Kidney tubule cell (primary cell): ENCODE measurements around the gene IL1RN.
"Not testable (repeated sequence)": the region's sequence is repeated elsewhere in the genome, so short reads cannot be mapped to it uniquely, and the experiment has no call there.

ENCODE experiments used
- DNase-seq: peaks from one replicate; pipeline ENCODE4 v3.0.0-alpha.2; 2018; ENCODE audit warnings: low spot score

The IL1RN gene

GRCh38 chr2:113126845-113127645 lies at the start of gene IL1RN:
Gene IL1RN, plus strand, starts transcription at chr2:113127598. Its CDS starts 27 bp downstream, at chr2:113127625.
- DNase-seq, result no peak

- DNase-seq, result peak; percentile 83
Measured at GRCh38 chr2:113077921-113078320, 49.5 kb upstream of the IL1RN start.

- DNase-seq, result peak; percentile 92
Measured at GRCh38 chr2:113078350-113078839, 49.0 kb upstream of the IL1RN start.

GRCh38 chr2:113079131-113079530 lies 48.3 kb upstream of the IL1RN start:
- DNase-seq, result peak; percentile 49

- peak; percentile 47 for DNase-seq
Measured at GRCh38 chr2:113080134-113080533, 47.3 kb upstream of the IL1RN start.

GRCh38 chr2:113081488-113082210 lies 45.7 kb upstream of the IL1RN start:
- no peak for DNase-seq

- DNase-seq, result no peak
Measured at GRCh38 chr2:113083296-113083695, 44.1 kb upstream of the IL1RN start.

- no peak for DNase-seq
Measured at GRCh38 chr2:113084249-113085000, 43.0 kb upstream of the IL1RN start.

GRCh38 chr2:113085542-113085941 lies 41.9 kb upstream of the IL1RN start:
- DNase-seq, result no peak

GRCh38 chr2:113088213-113088992 lies 39.0 kb upstream of the IL1RN start:
- no peak for DNase-seq

- no peak for DNase-seq
Measured at GRCh38 chr2:113089916-113090315, 37.5 kb upstream of the IL1RN start.

- DNase-seq, result no peak
Measured at GRCh38 chr2:113091231-113091896, 36.0 kb upstream of the IL1RN start.

- no peak for DNase-seq
Measured at GRCh38 chr2:113092864-113093612, 34.4 kb upstream of the IL1RN start.

- DNase-seq, result no peak
Measured at GRCh38 chr2:113093613-113093977, 33.8 kb upstream of the IL1RN start.

- DNase-seq, result not testable (repeated sequence)
Measured at GRCh38 chr2:113096306-113096705, 31.1 kb upstream of the IL1RN start.

GRCh38 chr2:113096842-113097618 lies 30.4 kb upstream of the IL1RN start:
- not testable (repeated sequence) for DNase-seq

GRCh38 chr2:113098041-113098440 lies 29.4 kb upstream of the IL1RN start:
- no peak for DNase-seq

GRCh38 chr2:113098532-113098931 lies 28.9 kb upstream of the IL1RN start:
- no peak for DNase-seq

GRCh38 chr2:113102133-113102532 lies 25.3 kb upstream of the IL1RN start:
- no peak for DNase-seq

GRCh38 chr2:113103277-113103676 lies 24.1 kb upstream of the IL1RN start:
- DNase-seq, result no peak
